HepG2 (cell line): ENCODE data around the gene DYNC2I2. TPM values are rescaled to one million over a fixed set of nuclear protein-coding genes. Genes with fewer than 3 reads are reported as not detected.
A peak's percentile ranks its signal among the peaks of the same experiment; 100 is the strongest.

ENCODE experiments used
- FOXA1 ChIP-seq, 2 experiments: fragments of 450-650 bp in 1 of 2; sonication (generic) in 1 of 2; formaldehyde crosslinking in 1 of 2; IDR thresholded peaks; 2 replicates each; pipeline versions ENCODE4 v1.4.0 to v1.6.1; 2016 to 2020; ENCODE audit warnings: missing genetic modification reagents in 1 of 2
- FOXA3 ChIP-seq: IDR thresholded peaks from 2 replicates; pipeline ENCODE4 v1.6.1; 2016; ENCODE audit warnings: missing genetic modification reagents, missing compliant biosample characterization
- MXI1 ChIP-seq: IDR thresholded peaks from 3 replicates; pipeline ENCODE4 v1.6.1; 2012; ENCODE audit warnings: low read depth, low read length, inconsistent platforms, borderline replicate concordance
- PAXIP1 ChIP-seq: sonication (generic); formaldehyde crosslinking; conservative IDR thresholded peaks from 2 replicates; pipeline ENCODE4 v1.4.0; 2020; ENCODE audit warnings: mild to moderate bottlenecking, missing genetic modification reagents, moderate library complexity
- RCOR2 ChIP-seq: IDR thresholded peaks from 2 replicates; pipeline ENCODE4 v1.6.1; 2016; ENCODE audit warnings: missing biosample characterization, missing genetic modification reagents
- ZNF232 ChIP-seq: sonication (generic); formaldehyde crosslinking; IDR thresholded peaks from 2 replicates; pipeline ENCODE4 v1.4.0; 2020; ENCODE audit warnings: missing genetic modification reagents, borderline replicate concordance
- polyA plus RNA-seq, 8 experiments: library from polyadenylated mRNA; depleted of rRNA in 3 of 8; stranded (reverse) in 7 of 8; unstranded in 1 of 8; fragments of >200 nt; fragmentation: Illumina TruSeq in 4 of 8; extraction: Trizol in 4 of 8; gene quantifications; 2 replicates each; pipeline versions ENCODE4 v1.2.1 to v1.2.3, GENCODE V29; 2011 to 2016; ENCODE audit warnings: low read depth in 4 of 8, missing spikeins in 1 of 8, mixed read lengths in 1 of 8; ENCODE audit not compliant: insufficient read depth in 1 of 8
- total RNA-seq, 5 experiments: library from RNA; depleted of rRNA; stranded (reverse); fragments of >200 nt; fragmentation: Illumina TruSeq; extraction: Trizol; gene quantifications; 2 replicates each; pipeline ENCODE4 v1.2.3, GENCODE V29; 2016; ENCODE audit warnings: low read depth in 1 of 5
- TF ChIP-seq, protein P1 (sequence below): IDR thresholded peaks from 2 replicates; pipeline ENCODE4 v1.6.1; 2016; ENCODE audit warnings: mild to moderate bottlenecking

The DYNC2I2 gene
- total and polyA plus RNA-seq, 2 of the 13 experiments (the other 11 are each of a cell fraction or from before 2014, with no cell fraction given) = 13.7 to 40.2 TPM

- TF ChIP-seq PAXIP1 (CRISPR knock-in tag) (peak; percentile 44; the same call in 1 of the 2 replicates), FOXA1 (IDR thresholded peaks at IDR 0.05) (no peak), FOXA1 (CRISPR knock-in tag; IDR thresholded peaks at IDR 0.05) (peak; percentile 50; the same call in 1 of the 2 replicates), FOXA3 (CRISPR knock-in tag) (peak; percentile 35; the same call in 1 of the 2 replicates), ZNF232 (CRISPR knock-in tag) (no peak), RCOR2 (CRISPR knock-in tag) (no peak), MXI1 (peak; percentile 12; the same call in 1 of the 3 replicates)
- TF ChIP-seq, protein P1, sequence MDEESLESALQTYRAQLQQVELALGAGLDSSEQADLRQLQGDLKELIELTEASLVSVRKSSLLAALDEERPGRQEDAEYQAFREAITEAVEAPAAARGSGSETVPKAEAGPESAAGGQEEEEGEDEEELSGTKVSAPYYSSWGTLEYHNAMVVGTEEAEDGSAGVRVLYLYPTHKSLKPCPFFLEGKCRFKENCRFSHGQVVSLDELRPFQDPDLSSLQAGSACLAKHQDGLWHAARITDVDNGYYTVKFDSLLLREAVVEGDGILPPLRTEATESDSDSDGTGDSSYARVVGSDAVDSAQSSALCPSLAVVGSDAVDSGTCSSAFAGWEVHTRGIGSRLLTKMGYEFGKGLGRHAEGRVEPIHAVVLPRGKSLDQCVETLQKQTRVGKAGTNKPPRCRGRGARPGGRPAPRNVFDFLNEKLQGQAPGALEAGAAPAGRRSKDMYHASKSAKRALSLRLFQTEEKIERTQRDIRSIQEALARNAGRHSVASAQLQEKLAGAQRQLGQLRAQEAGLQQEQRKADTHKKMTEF (CRISPR knock-in tag) = peak; percentile 21; the same call in 1 of the 2 replicates
Measured at GRCh38 chr9:128685636-128686489, 29.2 kb upstream of the DYNC2I2 start (continued).
